Type B pancreatic cell (in vitro differentiated cells): ENCODE data around the gene DDX51. TPM values are rescaled to one million over a fixed set of nuclear protein-coding genes. Genes with fewer than 3 reads are reported as not detected.

Source experiments
- DNase-seq: peaks from one replicate; pipeline ENCODE4 v3.0.0; 2021; ENCODE audit warnings: mixed read lengths; ENCODE audit not compliant: unreplicated experiment; ENCODE audit errors: extremely low spot score
- H3K27ac Mint-ChIP-seq: 2 replicates; pipeline ENCODE4 v1.8.0; 2021; ENCODE audit warnings: mild to moderate bottlenecking, mixed read lengths
- H3K27me3 Mint-ChIP-seq: 2 replicates; pipeline ENCODE4 v1.8.0; 2021; ENCODE audit warnings: mixed read lengths
- H3K36me3 Mint-ChIP-seq: 2 replicates; pipeline ENCODE4 v1.8.0; 2021; ENCODE audit warnings: mixed read lengths
- H3K4me1 Mint-ChIP-seq: one replicate; pipeline ENCODE4 v1.8.0; 2021; ENCODE audit warnings: mixed read lengths; ENCODE audit not compliant: unreplicated experiment
- H3K4me3 Mint-ChIP-seq: 2 replicates; pipeline ENCODE4 v1.8.0; 2021; ENCODE audit warnings: mild to moderate bottlenecking, mixed read lengths
- H3K9me3 Mint-ChIP-seq: 2 replicates; pipeline ENCODE4 v1.8.0; 2021; ENCODE audit warnings: mixed read lengths
- total RNA-seq: library from RNA; stranded (reverse); gene quantifications from 2 replicates; pipeline ENCODE4 v1.2.1, GENCODE V29; 2021; ENCODE audit warnings: low replicate concordance
- TF ChIP-seq, protein P1 (sequence below): fragments of 200-600 bp; sonication (generic); conservative IDR thresholded peaks from 2 replicates; pipeline ENCODE4 v1.5.0; 2021; ENCODE audit warnings: antibody characterized with exemption, mild to moderate bottlenecking

Gene DDX51
- total RNA-seq, 1 donor from 2014 or later, result 30.5 TPM

DNA sequence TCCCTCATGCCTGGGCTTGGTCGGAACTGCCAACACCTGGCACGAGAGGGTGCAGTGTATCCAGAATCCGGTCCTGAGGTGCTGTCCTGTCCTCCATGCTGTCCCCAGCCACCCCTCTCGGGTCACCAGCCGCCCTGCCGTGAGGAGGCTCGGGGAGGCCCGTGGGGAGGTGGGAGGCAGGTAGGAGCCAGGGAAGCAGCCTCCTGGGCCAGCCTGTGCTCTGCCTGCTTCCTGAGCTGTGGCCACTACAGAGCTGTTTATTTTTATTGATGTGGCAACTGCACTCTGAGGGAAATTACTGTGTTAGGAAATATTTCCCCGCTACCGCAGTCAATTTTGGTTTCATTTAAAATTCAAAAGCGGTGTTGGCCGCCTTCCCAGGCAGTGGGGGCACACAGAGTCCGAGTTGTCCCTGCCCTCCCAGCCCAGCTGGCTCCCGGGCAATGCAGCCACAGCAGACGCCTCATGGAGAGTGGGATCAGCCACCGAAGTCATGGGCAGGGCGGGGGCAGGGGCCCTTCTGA is 18.5 kb upstream of the DDX51 start:
- no peaks in the 10 kb centered on the region for H3K4me1 Mint-ChIP-seq
- H3K36me3 Mint-ChIP-seq, result no peaks in the 10 kb centered on the region
- H3K9me3 Mint-ChIP-seq, result no peaks in the 10 kb centered on the region
- no peak overlapping the region for H3K4me3 Mint-ChIP-seq
- DNase-seq, result no peak
- peaks cover 16% of the 10 kb centered on the region for H3K27me3 Mint-ChIP-seq
- TF ChIP-seq, protein P1, sequence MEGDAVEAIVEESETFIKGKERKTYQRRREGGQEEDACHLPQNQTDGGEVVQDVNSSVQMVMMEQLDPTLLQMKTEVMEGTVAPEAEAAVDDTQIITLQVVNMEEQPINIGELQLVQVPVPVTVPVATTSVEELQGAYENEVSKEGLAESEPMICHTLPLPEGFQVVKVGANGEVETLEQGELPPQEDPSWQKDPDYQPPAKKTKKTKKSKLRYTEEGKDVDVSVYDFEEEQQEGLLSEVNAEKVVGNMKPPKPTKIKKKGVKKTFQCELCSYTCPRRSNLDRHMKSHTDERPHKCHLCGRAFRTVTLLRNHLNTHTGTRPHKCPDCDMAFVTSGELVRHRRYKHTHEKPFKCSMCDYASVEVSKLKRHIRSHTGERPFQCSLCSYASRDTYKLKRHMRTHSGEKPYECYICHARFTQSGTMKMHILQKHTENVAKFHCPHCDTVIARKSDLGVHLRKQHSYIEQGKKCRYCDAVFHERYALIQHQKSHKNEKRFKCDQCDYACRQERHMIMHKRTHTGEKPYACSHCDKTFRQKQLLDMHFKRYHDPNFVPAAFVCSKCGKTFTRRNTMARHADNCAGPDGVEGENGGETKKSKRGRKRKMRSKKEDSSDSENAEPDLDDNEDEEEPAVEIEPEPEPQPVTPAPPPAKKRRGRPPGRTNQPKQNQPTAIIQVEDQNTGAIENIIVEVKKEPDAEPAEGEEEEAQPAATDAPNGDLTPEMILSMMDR, result no peak
- H3K27ac Mint-ChIP-seq, result no peak overlapping the region

DNA sequence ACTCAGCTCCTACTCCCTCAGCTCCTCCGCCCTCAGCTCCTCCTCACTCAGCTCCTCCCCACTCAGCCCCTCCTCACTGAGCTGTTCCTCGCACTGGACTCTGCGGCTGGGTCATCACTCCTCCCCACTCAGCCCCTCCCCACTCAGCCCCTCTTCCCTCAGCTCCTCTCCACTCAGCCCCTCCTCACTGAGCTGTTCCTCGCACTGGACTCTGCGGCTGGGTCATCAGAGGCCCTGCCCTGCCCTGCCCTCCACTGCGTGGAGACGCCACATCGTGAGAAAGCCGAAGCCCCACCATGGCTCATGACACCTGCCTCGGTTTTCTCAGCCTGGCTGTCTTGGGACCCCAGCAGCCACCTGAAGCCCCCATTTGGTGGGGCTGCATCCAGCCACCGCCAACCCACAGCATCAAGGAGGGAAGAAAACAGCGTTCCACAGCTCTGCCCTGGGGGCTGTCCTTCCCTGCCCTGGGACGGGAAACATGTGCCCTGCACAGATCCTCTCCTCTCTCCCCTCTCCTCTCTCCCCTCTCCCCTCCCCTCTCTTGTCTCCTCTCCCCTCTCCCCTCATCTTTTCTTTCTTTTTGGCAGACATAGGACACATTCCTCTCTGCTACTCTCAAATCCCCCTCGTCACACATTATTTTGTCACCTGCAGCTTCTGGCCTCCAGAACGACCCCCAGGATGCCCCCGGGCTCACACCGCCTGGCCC is 17.8 kb upstream of the DDX51 start:
- H3K4me3 Mint-ChIP-seq, result no peak overlapping the region

DNA sequence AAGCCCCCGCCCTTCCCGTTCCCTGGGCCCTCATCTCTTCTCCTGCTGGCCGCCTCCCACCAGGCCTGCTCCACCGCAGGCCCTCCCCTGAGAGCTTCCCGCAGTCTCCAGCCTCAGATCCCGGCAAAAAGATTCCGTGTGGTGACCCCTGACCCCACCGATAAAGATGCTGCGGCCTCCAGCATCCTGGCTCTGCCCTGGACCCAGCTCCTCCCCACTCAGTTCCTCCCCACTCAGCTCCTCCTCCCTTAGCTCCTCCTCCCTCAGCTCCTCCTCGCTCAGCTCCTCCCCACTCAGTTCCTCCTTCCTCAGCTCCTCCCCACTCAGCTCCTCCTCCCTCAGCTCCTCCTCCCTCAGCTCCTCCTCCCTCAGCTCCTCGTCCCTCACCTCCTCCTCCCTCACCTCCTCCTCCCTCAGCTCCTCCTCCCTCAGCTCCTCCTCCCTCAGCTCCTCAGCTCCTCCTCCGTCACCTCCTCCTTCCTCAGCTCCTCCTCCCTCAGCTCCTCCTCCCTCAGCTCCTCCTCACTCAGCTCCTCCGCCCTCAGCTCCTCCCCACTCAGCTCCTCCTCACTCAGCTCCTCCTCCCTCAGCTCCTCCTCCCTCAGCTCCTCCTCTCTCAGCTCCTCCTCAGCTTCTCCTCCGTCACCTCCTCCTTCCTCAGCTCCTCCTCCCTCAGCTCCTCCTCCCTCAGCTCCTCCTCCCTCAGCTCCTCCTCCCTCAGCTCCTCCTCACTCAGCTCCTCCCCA is 17.1 kb upstream of the DDX51 start:
- Mint-ChIP-seq H3K9me3 (no peaks in the 10 kb centered on the region), H3K36me3 (no peaks in the 10 kb centered on the region)
- TF ChIP-seq, protein P1, result no peak

More for the DNA sequence above, 17.8 kb upstream of the DDX51 start:
- Mint-ChIP-seq H3K27ac (no peak overlapping the region), H3K4me1 (no peaks in the 10 kb centered on the region), H3K27me3 (peaks cover 16% of the 10 kb centered on the region), H3K36me3 (no peaks in the 10 kb centered on the region), H3K9me3 (no peaks in the 10 kb centered on the region)
- TF ChIP-seq, protein P1, result no peak
- no peak for DNase-seq

DNA sequence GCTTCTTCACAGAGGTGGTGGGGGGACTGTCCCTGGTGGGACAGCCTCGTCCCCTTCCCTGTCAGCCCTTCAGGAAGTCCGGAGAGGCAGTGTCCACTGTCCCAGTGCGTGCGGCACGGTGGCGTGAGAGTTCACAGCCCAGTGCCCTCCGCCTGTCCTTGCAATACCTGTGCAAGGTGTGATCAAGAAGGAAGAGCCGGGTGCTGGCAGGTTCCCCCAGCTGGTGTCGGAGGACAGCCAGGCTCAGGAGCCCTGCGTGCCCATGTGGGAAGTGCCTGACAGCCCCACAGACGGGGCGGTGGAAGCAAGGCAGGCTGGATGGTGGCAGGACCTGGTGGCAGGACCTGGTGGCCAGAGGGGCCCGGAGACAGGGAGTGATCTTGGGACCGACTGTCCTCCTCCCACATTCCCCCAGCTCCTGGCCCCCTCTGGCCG is 16.5 kb upstream of the DDX51 start:
- no peak overlapping the region for H3K4me3 Mint-ChIP-seq
- H3K27ac Mint-ChIP-seq, result no peak overlapping the region
- no peaks in the 10 kb centered on the region for H3K36me3 Mint-ChIP-seq
- no peak for DNase-seq
- H3K9me3 Mint-ChIP-seq, result no peaks in the 10 kb centered on the region
- no peaks in the 10 kb centered on the region for H3K4me1 Mint-ChIP-seq
- H3K27me3 Mint-ChIP-seq, result peaks cover 16% of the 10 kb centered on the region
- TF ChIP-seq, protein P1, result no peak

More for the DNA sequence above, 17.1 kb upstream of the DDX51 start:
- no peak for DNase-seq
- H3K4me1 Mint-ChIP-seq, result no peaks in the 10 kb centered on the region
- peaks cover 16% of the 10 kb centered on the region for H3K27me3 Mint-ChIP-seq
- H3K4me3 Mint-ChIP-seq, result no peak overlapping the region
- H3K27ac Mint-ChIP-seq, result no peak overlapping the region

DNA sequence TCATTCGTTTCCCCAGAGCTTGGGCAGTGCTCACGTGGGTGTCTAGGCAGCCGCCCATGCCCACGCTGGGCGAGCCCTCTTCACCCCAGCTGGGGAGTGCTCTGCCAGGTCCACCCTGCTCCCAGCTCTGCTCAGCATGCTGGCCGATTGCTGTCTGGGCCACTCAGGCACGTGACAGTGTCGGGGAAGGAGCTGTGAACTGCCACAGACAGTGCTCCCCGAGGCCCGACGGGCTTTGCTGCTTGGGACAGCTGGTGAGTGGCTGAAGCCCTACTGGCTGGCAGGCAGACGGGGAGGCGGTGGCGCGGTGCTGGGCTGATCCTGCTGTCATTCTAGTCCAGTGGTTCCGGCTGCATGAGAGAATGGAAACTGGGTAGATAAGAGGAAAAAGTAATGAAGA is 15.9 kb upstream of the DDX51 start:
- no peak overlapping the region for H3K27ac Mint-ChIP-seq
- DNase-seq, result no peak
- H3K4me3 Mint-ChIP-seq, result no peak overlapping the region
- H3K4me1 Mint-ChIP-seq, result no peaks in the 10 kb centered on the region
- H3K36me3 Mint-ChIP-seq, result no peaks in the 10 kb centered on the region
- TF ChIP-seq, protein P1, result no peak
- H3K9me3 Mint-ChIP-seq, result no peaks in the 10 kb centered on the region
- peaks cover 16% of the 10 kb centered on the region for H3K27me3 Mint-ChIP-seq
